ENCODE results near the gene RSF1. TPM values are rescaled to one million over a fixed set of nuclear protein-coding genes. Genes with fewer than 3 reads are reported as not detected.

The RSF1 gene
- total RNA-seq, 1 experiment from 2014 or later: 79.8 TPM

- Mint-ChIP-seq H3K4me3 (no peak overlapping the region), H3K9me3 (no peaks in the 10 kb centered on the region; the same call in 1 of the 2 replicates), H3K4me1 (peaks cover 28% of the 10 kb centered on the region), H3K27me3 (ENCODE audit: low read depth) (no peaks in the 10 kb centered on the region), H3K27ac (no peak overlapping the region), H3K36me3 (peaks cover 13% of the 10 kb centered on the region)
- no peak for DNase-seq (ENCODE audit: low spot score)
- TF ChIP-seq STAT6 (CRISPR knock-in tag; conservative IDR thresholded peaks at IDR 0.05; ENCODE audit: low read depth) (no peak), IRF1 (CRISPR knock-in tag; IDR thresholded peaks at IDR 0.05) (no peak), JUN (CRISPR knock-in tag; IDR thresholded peaks at IDR 0.05) (no peak), ETV6 (CRISPR knock-in tag; IDR thresholded peaks at IDR 0.05) (no peak), HMGA2 (CRISPR knock-in tag; IDR thresholded peaks at IDR 0.05) (no peak), ZNF423 (CRISPR knock-in tag; IDR thresholded peaks at IDR 0.05) (no peak), TEAD1 (CRISPR knock-in tag; IDR thresholded peaks at IDR 0.05) (no peak), CBFB (CRISPR knock-in tag; IDR thresholded peaks at IDR 0.05; ENCODE audit: low read depth) (no peak), ZNF121 (CRISPR knock-in tag; IDR thresholded peaks at IDR 0.05) (no peak), RORB (CRISPR knock-in tag; IDR thresholded peaks at IDR 0.05) (no peak), IRF2 (CRISPR knock-in tag; IDR thresholded peaks at IDR 0.05; ENCODE audit: borderline replicate concordance, low read depth) (no peak), ZNF232 (CRISPR knock-in tag; IDR thresholded peaks at IDR 0.05) (no peak), ZNF317 (CRISPR knock-in tag; IDR thresholded peaks at IDR 0.05; ENCODE audit: borderline replicate concordance, low read depth) (no peak), ATF1 (CRISPR knock-in tag; IDR thresholded peaks at IDR 0.05) (no peak), PRRX2 (CRISPR knock-in tag; IDR thresholded peaks at IDR 0.05) (no peak), FOXP1 (CRISPR knock-in tag; IDR thresholded peaks at IDR 0.05; ENCODE audit: borderline replicate concordance) (no peak), ZNF671 (CRISPR knock-in tag; IDR thresholded peaks at IDR 0.05) (no peak), NR3C1 (CRISPR knock-in tag; conservative IDR thresholded peaks at IDR 0.05; ENCODE audit: low read depth) (no peak), SP1 (CRISPR knock-in tag; conservative IDR thresholded peaks at IDR 0.05) (no peak)
- CTCF ChIA-PET: interaction anchor here (0.7 kb wide), 1 partner anchor 12 kb away, joined by 4 read pairs; no protein-coding TSS in a partner anchor
- no peak for ATAC-seq
- POLR2A ChIA-PET: no interaction called here
These were observed 21.2 kb downstream of the RSF1 start for GRCh38 chr11:77799338-77799737.

DNA sequence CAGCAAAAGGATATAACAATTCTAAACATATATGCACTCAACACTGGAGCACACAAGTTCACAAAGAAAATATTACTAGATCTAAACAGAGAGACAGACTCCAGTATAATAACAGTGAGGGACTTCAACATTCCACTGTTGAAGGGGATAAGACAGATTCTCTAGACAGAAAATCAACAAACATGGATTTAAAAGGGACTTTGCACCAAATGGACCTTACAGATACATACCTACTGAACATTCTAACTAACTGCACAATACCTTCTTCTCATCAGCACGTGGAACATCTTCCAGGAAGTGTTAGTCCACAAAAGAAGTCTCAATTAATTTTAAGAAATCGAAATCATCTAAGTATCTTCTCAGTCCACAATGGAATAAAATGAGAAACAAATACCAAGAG lies 26.6 kb downstream of the RSF1 start:
- ChIA-PET POLR2A (no interaction called here), CTCF (no interaction called here)
- H3K4me3 Mint-ChIP-seq: no peak overlapping the region
- H3K4me1 Mint-ChIP-seq: peaks cover 44% of the 10 kb centered on the region
- no peaks in the 10 kb centered on the region for H3K27me3 Mint-ChIP-seq (ENCODE audit: low read depth)
- H3K36me3 Mint-ChIP-seq: peaks cover 56% of the 10 kb centered on the region
- H3K9me3 Mint-ChIP-seq: peaks cover 40% of the 10 kb centered on the region
- H3K27ac Mint-ChIP-seq: no peak overlapping the region; the same call in 1 of the 2 replicates
- ATAC-seq (no peak), DNase-seq (ENCODE audit: low spot score) (no peak)
- TF ChIP-seq HMGA2 (CRISPR knock-in tag; IDR thresholded peaks at IDR 0.05): no peak
- TF ChIP-seq JAZF1 (CRISPR knock-in tag; IDR thresholded peaks at IDR 0.05): no peak
- TF ChIP-seq PRRX2 (CRISPR knock-in tag; IDR thresholded peaks at IDR 0.05): no peak
- TF ChIP-seq ZNF423 (CRISPR knock-in tag; IDR thresholded peaks at IDR 0.05): no peak

DNA sequence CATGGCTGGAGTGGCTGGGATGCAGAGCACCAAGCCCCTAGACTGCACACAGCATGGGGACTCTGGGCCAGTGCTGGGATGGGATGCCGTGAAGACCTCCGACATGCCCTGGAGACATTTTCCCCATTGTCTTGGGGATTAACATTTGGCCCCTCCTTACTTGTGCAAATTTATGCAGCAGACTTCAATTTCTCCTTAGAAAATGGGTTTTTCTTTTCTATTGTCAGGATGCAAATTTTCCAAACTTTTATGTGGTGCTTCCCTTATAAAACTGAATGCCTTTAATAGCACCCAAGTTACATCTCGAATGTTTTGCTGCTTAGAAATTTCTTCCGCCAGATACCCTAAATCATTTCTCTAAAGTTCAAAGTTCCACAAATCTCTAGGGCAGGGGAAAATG lies 29.2 kb downstream of the RSF1 start:
- Mint-ChIP-seq H3K27me3 (ENCODE audit: low read depth) (no peaks in the 10 kb centered on the region), H3K9me3 (peaks cover 40% of the 10 kb centered on the region), H3K36me3 (peaks cover 48% of the 10 kb centered on the region), H3K4me3 (no peak overlapping the region), H3K4me1 (peaks cover 55% of the 10 kb centered on the region), H3K27ac (no peak overlapping the region)
- ChIA-PET CTCF (no interaction called here), POLR2A (no interaction called here)
- ATAC-seq (no peak), DNase-seq (ENCODE audit: low spot score) (no peak)
- no peak for TF ChIP-seq CREB1 (CRISPR knock-in tag; IDR thresholded peaks at IDR 0.05)
- no peak for TF ChIP-seq AFF4 (CRISPR knock-in tag; IDR thresholded peaks at IDR 0.05; ENCODE audit: borderline replicate concordance)
- TF ChIP-seq ETV6 (CRISPR knock-in tag; IDR thresholded peaks at IDR 0.05): no peak
- TF ChIP-seq ZNF532 (CRISPR knock-in tag; IDR thresholded peaks at IDR 0.05; ENCODE audit: borderline replicate concordance): no peak
- TF ChIP-seq NFYB (CRISPR knock-in tag; conservative IDR thresholded peaks at IDR 0.05; ENCODE audit: low read depth): no peak

Measured in WTC11 (cell line).